ENCODE results near the gene ATG4B. TPM values are rescaled to one million over a fixed set of nuclear protein-coding genes. Genes with fewer than 3 reads are reported as not detected.
A peak's percentile ranks its signal among the peaks of the same experiment; 100 is the strongest.

ATG4B gene
- total RNA-seq, 1 donor from 2014 or later = 46.4 TPM

- DNase-seq (ENCODE audit: low spot score) = no peak
- intact Hi-C loops (cut with DNase I) = no loop called here
These were observed 39.9 kb downstream of the ATG4B start for GRCh38 chr2:241677392-241677791.

- intact Hi-C loops (cut with DNase I) = no loop called here
- DNase-seq (ENCODE audit: low spot score) = no peak
These were observed 40.8 kb downstream of the ATG4B start for GRCh38 chr2:241678307-241678706.

DNA sequence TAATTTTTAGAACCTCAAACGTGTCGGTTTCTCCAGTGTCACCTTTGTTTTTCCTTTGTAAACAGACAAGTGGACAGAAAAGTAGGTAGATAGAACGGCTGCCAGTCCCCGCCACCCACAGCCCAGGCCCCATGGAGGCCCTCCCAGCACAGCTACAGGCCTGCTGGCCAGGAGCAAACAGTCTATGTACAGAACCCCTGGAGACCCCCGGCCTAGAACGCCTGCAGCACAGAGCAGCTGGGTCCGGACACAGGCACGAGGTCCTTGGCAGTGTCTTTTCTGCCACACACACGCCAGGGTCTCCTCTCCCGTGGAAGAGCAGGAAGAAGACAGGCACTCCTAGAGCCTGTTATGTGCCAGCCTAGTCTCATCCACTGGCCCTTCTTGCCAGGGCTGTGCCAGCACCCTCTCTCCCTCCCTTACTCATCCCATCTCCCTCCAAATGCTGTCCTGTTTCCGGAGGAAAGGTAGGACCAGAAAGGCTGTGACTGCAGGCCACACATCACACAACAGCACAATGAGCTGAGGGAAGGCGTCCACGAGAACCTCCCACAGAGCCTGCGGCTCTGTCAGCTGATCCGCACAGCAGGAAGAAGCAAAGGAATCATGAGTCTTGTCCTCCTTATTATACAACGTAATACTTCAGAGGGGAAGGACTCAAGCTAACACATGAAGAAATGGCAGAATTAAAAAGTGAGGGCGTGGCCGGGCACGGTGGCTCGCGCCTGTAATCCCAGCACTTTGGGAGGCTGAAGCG is 41.5 kb downstream of the ATG4B start:
- intact Hi-C loops (cut with DNase I) = no loop called here

DNA sequence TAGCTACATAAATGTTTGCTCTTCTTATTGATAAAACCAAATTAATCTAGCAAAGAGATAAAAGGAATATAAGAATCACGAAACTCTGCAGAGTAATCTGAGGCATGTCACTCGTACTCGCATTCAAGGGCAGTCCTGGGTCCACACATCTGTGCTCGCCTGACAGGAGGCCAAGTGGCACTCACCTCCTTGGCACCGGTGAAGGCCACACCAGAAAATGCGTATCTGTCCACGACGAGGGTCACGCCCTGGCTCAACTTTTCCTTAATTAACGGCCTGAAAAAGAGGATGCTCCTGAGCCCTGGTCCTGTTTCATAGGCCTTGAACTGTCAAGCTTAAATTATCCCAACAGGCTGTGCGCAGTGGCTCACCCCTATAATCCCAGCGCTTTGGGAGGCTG is 42.6 kb downstream of the ATG4B start:
- DNase-seq (ENCODE audit: low spot score) = no peak
- intact Hi-C loops (cut with DNase I) = no loop called here

More for the DNA sequence above, 41.5 kb downstream of the ATG4B start:
- DNase-seq (ENCODE audit: low spot score) = no peak

DNA sequence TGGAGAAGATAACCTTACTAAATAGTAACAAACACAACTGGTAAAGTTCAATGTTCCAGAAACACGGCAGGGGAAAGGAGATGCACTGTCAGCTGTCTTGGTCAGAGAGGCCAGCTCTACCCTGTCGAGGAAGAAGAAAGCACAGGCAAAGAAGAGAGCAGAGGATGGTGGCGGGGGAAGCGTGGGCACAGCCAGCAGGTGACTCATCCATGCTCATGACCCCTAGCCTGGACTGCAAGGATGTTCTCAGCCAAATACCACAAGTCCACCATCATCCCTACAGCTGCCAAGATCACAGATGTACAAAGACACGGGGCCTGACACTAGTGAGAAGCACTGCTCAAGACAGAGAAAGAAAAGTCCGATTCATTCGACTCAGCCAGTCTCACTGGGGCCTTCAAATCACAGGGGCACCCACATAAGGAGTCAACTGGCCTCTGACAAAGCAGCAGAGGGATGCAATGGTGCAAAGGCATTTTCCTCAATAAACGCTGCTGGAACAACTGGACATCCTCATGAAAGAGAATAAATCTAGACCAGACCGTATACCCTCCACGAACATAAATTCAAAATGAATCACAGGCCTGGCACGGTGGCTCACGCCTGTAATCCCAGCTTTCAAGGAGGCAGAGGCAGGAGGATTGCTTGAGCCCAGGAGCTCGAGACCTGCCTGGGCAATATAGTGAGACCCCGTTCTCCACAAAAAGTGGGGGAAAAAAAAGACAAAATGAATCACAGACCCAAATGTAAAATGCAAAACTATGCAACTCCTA is 43.5 kb downstream of the ATG4B start:
- no peak for DNase-seq (ENCODE audit: low spot score)
- intact Hi-C loops (cut with DNase I) = no loop called here

- DNase-seq (ENCODE audit: low spot score) = no peak
- intact Hi-C loops (cut with DNase I) = loop anchor here (2.0 kb wide), 2 partner anchors 15 to 49 kb away; partner anchors contain the start of genes ATG4B and THAP4
These were observed 48.8 kb downstream of the ATG4B start for GRCh38 chr2:241686324-241686649.

DNA sequence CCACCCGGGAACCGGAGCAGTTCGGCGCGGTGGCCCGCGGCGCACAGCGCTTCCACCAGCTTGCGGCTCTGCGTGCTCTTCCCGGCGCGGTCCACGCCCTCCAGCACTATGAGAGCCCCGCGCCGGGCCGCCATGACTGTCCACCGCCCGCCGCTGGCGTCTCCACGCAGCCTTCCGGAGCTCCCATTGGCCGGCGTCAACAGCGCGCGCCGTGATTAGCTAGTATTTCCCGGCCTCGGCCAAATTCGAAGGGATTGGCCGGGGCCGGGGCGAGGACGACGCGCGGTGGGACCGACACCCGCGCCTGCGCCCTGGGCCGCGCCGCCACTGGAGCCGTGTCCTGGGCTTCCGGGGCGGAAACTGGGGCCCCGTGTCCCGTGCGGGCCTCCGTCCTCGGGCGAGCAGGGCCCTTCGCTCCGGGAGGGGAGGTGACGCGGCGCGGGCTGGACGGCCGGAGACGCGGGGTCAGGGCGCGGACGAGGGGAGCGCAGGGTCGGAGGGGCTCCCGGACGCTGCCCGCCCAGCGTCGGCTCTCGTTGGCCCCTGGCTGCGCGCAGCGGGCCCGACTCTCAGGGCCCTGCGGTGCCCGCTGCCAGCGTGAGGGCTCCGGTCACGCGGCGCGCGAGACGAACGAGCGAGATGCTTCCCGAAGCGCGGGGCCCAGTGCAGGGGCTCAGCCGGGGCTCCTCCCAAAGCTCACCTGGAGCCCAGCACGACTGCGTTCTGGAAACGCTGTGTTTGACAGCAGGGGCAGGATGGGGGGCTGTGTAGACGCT is 49.3 kb downstream of the ATG4B start, which contains the start of gene DTYMK:
Gene DTYMK (minus strand): TSS at position 166 of the 776 bp plus-strand sequence. CDS start 32 bp downstream, at position 134.
- DNase-seq (ENCODE audit: low spot score) = peak; percentile 98
- intact Hi-C loops (cut with DNase I) = loop anchor here (2.0 kb wide), 2 partner anchors 14 to 50 kb away; partner anchors contain the start of genes ATG4B and THAP4

- no peak for DNase-seq (ENCODE audit: low spot score)
- intact Hi-C loops (cut with DNase I) = no loop called here
These were observed 51.8 kb downstream of the ATG4B start for GRCh38 chr2:241689306-241689705.

- no peak for DNase-seq (ENCODE audit: low spot score)
- intact Hi-C loops (cut with DNase I) = no loop called here
These were observed 52.8 kb downstream of the ATG4B start for GRCh38 chr2:241690202-241690717.

DNA sequence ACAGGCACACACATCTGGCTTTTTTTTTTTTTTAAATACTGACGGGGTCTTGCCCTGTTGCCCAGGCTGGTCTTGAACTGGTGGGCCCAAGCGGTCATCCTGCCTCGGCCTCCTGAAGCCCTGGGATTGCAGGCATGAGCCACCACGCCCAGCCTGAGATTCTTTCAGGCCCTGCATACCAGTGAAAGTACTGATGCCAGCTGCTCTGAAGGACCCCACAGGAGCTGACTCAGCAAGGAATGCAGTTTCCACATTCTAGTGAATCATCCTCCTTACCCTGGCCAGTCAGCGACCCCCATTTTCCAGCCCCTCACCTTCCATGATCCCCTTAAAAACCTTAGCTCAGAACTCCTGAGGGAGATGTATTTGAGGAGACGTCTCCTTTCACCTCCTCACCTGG is 55.0 kb downstream of the ATG4B start:
- no peak for DNase-seq (ENCODE audit: low spot score)
- intact Hi-C loops (cut with DNase I) = no loop called here

DNA sequence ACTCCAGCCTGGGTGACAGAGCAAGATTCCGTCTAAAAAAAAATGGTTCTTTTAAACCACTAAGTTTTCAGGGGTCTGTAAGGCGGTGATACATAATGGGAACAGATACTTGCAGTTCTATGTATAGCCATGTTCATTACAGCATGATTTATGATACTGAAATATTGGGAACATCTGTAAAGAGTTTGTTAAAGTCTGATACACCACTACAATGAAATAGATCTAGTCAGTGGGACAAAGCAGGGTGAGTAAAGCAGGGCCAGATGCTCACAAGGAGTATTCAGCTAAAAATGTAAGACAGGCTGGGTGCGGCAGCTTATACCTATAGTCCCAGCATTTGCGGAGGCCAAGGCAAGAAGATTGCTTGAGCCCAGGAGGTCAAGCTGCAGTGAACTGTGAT is 58.2 kb downstream of the ATG4B start:
- intact Hi-C loops (cut with DNase I) = no loop called here
- no peak for DNase-seq (ENCODE audit: low spot score)

GRCh38 chr2:241701149-241701398 is 63.6 kb downstream of the ATG4B start:
- DNase-seq (ENCODE audit: low spot score) = no peak
- intact Hi-C loops (cut with DNase I) = loop anchor here (2.0 to 5.0 kb wide), 2 partner anchors 14 to 181 kb away; partner anchors contain the start of gene DTYMK

DNA sequence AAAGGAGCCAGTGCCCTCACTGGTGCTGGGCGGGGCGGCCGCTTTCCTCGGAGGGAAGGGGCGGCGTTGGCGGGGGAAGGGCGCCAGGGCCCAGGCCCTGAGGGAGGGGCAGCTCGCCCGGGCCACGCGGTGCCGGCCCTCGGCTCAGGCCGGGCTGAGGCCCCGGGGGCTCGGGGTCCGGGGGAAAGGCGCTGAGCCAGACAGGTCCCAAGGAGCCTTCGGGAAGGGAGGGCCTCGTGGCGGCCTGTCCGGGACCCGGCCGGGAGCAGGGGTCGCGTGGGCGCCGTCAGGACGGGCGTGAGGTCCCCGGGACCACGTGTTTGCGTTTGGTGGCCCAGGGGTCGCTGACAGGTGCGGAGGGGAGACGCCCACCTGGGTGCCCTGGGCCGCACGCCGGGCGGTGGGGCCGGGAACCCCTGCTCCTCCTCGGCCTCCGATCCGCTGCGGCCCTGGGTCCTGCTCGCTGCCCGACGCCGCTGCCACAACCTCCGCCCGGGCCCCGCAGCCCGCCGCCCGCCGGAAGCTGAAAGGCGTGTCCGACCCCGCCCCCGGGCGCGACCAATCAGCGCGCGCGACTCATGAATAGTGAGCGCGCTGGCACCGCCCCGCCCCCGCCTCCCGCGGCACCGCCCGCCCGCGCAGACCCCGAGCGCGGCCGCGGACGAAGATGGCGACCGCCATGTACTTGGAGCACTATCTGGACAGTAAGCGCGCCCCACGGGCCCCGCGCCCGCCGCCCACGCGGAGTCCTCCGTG is 64.1 kb downstream of the ATG4B start, which contains the start of gene ING5:
Gene ING5 (plus strand): TSS at position 641 of the 756 bp plus-strand sequence. CDS start 27 bp downstream, at position 668.
- intact Hi-C loops (cut with DNase I) = loop anchor here (2.0 to 5.0 kb wide), 3 partner anchors 15 to 181 kb away; partner anchors contain the start of genes D2HGDH and DTYMK
- peak; percentile 97 for DNase-seq (ENCODE audit: low spot score)

- DNase-seq (ENCODE audit: low spot score) = peak; percentile 95
- intact Hi-C loops (cut with DNase I) = loop anchor here (2.0 to 5.0 kb wide), 2 partner anchors 32 to 180 kb away; partner anchors contain the start of gene D2HGDH
These were observed 64.9 kb downstream of the ATG4B start for GRCh38 chr2:241702155-241703031.

GRCh38 chr2:241703032-241703604 is 65.6 kb downstream of the ATG4B start:
- no peak for DNase-seq (ENCODE audit: low spot score)
- intact Hi-C loops (cut with DNase I) = loop anchor here (2.0 to 5.0 kb wide), 2 partner anchors 32 to 179 kb away; partner anchors contain the start of gene D2HGDH

- intact Hi-C loops (cut with DNase I) = no loop called here
- DNase-seq (ENCODE audit: low spot score) = no peak
These were observed 69.0 kb downstream of the ATG4B start for GRCh38 chr2:241706537-241706936.

- intact Hi-C loops (cut with DNase I) = no loop called here
- DNase-seq (ENCODE audit: low spot score) = no peak
These were observed 71.4 kb downstream of the ATG4B start for GRCh38 chr2:241708879-241709278.

GRCh38 chr2:241719093-241719492 is 81.6 kb downstream of the ATG4B start:
- intact Hi-C loops (cut with DNase I) = no loop called here
- DNase-seq (ENCODE audit: low spot score) = no peak

Data from cardiac septum (tissue), 1 donor.